ENCODE measurements around the gene COL8A1. TPM values are rescaled to one million over a fixed set of nuclear protein-coding genes. Genes with fewer than 3 reads are reported as not detected.

COL8A1 gene
- total RNA-seq, 1 experiment from 2014 or later: 0.13 TPM

DNA sequence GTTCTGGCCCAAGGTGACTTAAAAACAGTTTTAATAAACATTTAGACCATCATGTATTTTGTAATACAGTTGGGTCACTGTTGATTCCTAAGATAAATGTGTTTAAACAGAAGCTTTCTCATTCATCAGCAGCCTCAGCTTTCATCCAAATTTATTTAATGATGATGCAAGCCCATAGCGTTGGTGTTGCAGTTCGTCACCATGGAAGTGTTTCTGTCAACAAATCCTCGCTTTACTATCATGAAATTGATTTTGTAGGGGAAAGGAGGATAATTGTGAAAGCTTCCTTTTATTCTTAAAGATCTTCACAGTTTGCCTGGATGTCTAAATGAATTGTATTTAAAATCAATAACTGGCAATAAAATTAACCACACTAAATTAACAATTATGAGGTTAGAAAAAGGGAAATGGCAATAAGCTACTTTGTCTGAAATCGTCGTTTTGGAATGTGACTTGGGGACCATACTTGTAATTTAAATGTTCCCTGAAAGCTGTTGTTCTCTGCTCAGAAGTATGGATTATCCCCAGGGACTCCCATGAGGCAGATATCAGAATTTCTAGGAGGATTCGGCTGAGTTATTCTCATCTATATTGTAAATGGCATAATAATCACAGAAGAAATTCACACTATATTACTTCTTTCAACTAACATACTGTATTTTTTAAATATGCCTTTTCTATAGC lies 208.2 kb downstream of the COL8A1 start:
- H3K4me1 ChIP-seq (ENCODE audit: control insufficient read depth, insufficient read depth, low read length): peaks cover 16% of the 10 kb centered on the region
- BruUV-seq (replicated peaks): no TSS peak
- ChIA-PET CTCF (interaction anchor here (0.5 kb wide), 1 partner anchor 10 kb away, joined by 6 read pairs; no protein-coding TSS in a partner anchor), POLR2A (interaction anchor here (0.6 kb wide), 2 partner anchors 10 to 203 kb away, joined by 3 read pairs; no protein-coding TSS in a partner anchor)
- in situ Hi-C loops (cut with HindIII; ENCODE audit: low pct_unique_long_range_greater_than_20kb, low sequenced_read_pairs) (no loop called here), intact Hi-C loops (cut with micrococcal nuclease; ENCODE audit: unreplicated experiment) (no loop called here)
- TF ChIP-seq SIN3A (IDR thresholded peaks at IDR 0.05; ENCODE audit: borderline replicate concordance, insufficient read depth, low read depth, low read length) (no peak), CTCF (IDR thresholded peaks at IDR 0.05) (no peak), TCF7L2 (IDR thresholded peaks at IDR 0.05; ENCODE audit: low read depth, low read length) (no peak), POLR2AphosphoS5 (IDR thresholded peaks at IDR 0.05; ENCODE audit: low read depth, low read length) (no peak)
- TF ChIP-seq, protein P1, sequence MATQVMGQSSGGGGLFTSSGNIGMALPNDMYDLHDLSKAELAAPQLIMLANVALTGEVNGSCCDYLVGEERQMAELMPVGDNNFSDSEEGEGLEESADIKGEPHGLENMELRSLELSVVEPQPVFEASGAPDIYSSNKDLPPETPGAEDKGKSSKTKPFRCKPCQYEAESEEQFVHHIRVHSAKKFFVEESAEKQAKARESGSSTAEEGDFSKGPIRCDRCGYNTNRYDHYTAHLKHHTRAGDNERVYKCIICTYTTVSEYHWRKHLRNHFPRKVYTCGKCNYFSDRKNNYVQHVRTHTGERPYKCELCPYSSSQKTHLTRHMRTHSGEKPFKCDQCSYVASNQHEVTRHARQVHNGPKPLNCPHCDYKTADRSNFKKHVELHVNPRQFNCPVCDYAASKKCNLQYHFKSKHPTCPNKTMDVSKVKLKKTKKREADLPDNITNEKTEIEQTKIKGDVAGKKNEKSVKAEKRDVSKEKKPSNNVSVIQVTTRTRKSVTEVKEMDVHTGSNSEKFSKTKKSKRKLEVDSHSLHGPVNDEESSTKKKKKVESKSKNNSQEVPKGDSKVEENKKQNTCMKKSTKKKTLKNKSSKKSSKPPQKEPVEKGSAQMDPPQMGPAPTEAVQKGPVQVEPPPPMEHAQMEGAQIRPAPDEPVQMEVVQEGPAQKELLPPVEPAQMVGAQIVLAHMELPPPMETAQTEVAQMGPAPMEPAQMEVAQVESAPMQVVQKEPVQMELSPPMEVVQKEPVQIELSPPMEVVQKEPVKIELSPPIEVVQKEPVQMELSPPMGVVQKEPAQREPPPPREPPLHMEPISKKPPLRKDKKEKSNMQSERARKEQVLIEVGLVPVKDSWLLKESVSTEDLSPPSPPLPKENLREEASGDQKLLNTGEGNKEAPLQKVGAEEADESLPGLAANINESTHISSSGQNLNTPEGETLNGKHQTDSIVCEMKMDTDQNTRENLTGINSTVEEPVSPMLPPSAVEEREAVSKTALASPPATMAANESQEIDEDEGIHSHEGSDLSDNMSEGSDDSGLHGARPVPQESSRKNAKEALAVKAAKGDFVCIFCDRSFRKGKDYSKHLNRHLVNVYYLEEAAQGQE (IDR thresholded peaks at IDR 0.05; ENCODE audit: insufficient read depth in 1 of 2, low read depth in 2 of 2, low read length in 1 of 2): no peak
- ATAC-seq (no peak), DNase-seq (ENCODE audit: low read depth, low spot score) (no peak)
- no peaks in the 10 kb centered on the region for H3K36me3 ChIP-seq (ENCODE audit: control insufficient read depth, insufficient read depth, low read length)
- no peaks in the 10 kb centered on the region for H3K9me3 ChIP-seq (ENCODE audit: control insufficient read depth, insufficient read depth, low read depth, low read length)
- no peak overlapping the region for H3K4me3 ChIP-seq (ENCODE audit: low read depth in 2 of 2, low read length in 2 of 2)
- no peak overlapping the region; the same call in 1 of the 2 replicates for H3K27ac ChIP-seq (ENCODE audit: low read length)
- H3K27me3 ChIP-seq (ENCODE audit: control insufficient read depth, insufficient read depth, low read length): no peaks in the 10 kb centered on the region

DNA sequence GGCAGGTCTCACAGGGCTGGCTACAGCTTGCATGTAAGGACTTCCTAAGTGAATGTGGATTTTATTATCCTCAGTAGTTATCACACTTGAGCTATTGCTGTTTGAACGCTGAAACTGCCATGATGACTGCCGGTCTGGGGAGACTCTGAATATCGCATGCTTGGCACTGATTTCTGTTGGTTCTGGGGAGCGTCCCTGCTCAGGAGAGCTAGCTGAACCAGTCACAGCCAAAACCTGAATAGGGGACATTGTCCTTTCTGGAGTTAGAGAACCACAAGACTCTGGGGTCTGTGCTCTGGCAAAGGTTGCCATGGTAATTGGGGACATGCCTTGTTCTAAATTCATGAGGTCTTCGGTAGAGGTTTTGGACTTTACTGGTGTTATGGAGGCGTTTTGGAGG lies 210.0 kb downstream of the COL8A1 start:
- Histone ChIP-seq H3K36me3 (ENCODE audit: control insufficient read depth, insufficient read depth, low read length) (no peaks in the 10 kb centered on the region), H3K4me3 (ENCODE audit: low read depth in 2 of 2, low read length in 2 of 2) (no peak overlapping the region), H3K9me3 (ENCODE audit: control insufficient read depth, insufficient read depth, low read depth, low read length) (no peaks in the 10 kb centered on the region), H3K27me3 (ENCODE audit: control insufficient read depth, insufficient read depth, low read length) (no peaks in the 10 kb centered on the region), H3K4me1 (ENCODE audit: control insufficient read depth, insufficient read depth, low read length) (peaks cover 7% of the 10 kb centered on the region), H3K27ac (ENCODE audit: low read length) (no peak overlapping the region)
- BruUV-seq (replicated peaks): no TSS peak
- intact Hi-C loops (cut with micrococcal nuclease; ENCODE audit: unreplicated experiment) (no loop called here), in situ Hi-C loops (cut with HindIII; ENCODE audit: low pct_unique_long_range_greater_than_20kb, low sequenced_read_pairs) (no loop called here)
- ATAC-seq (no peak), DNase-seq (ENCODE audit: low read depth, low spot score) (no peak)
- no peak for TF ChIP-seq TCF7L2 (IDR thresholded peaks at IDR 0.05; ENCODE audit: low read depth, low read length)
- TF ChIP-seq, protein P1 (IDR thresholded peaks at IDR 0.05; ENCODE audit: insufficient read depth in 1 of 2, low read depth in 2 of 2, low read length in 1 of 2): no peak
- TF ChIP-seq SIN3A (IDR thresholded peaks at IDR 0.05; ENCODE audit: borderline replicate concordance, insufficient read depth, low read depth, low read length): no peak
- CTCF ChIA-PET: no interaction called here
- POLR2A ChIA-PET: no interaction called here

Other genes starting within 250 kb of the COL8A1 start
- gene CMSS1, start 179.3 kb downstream of the COL8A1 start, total RNA-seq (2021; ENCODE audit: unreplicated experiment): 86.3 TPM

All from Panc1 (cell line).